Activated naive CD4-positive, alpha-beta T cell treated with anti-CD3 and anti-CD28 coated beads, Interleukin-2, amount 50 U/mL, for 24 hours (primary cell): ENCODE measurements around the gene KLRD1.
"Not testable (repeated sequence)": the region's sequence is repeated elsewhere in the genome, so short reads cannot be mapped to it uniquely, and the experiment has no call there.

ENCODE experiments used
- H3K27ac Mint-ChIP-seq: one replicate; pipeline ENCODE4 v1.8.0; 2021; ENCODE audit warnings: mild to moderate bottlenecking, mixed read lengths
- H3K27me3 Mint-ChIP-seq: one replicate; pipeline ENCODE4 v1.8.0; 2021; ENCODE audit warnings: mixed read lengths
- H3K36me3 Mint-ChIP-seq: one replicate; pipeline ENCODE4 v1.8.0; 2021; ENCODE audit warnings: mixed read lengths
- H3K4me1 Mint-ChIP-seq: one replicate; pipeline ENCODE4 v1.8.0; 2021; ENCODE audit warnings: mixed read lengths
- H3K4me3 Mint-ChIP-seq: one replicate; pipeline ENCODE4 v1.8.0; 2021; ENCODE audit warnings: mild to moderate bottlenecking, mixed read lengths
- H3K9me3 Mint-ChIP-seq: one replicate; pipeline ENCODE4 v1.8.0; 2021; ENCODE audit warnings: mixed read lengths

The KLRD1 gene

GRCh38 chr12:10310926-10311720, 3.5 kb downstream of the KLRD1 start:
- Mint-ChIP-seq H3K36me3 (peaks cover 2% of the 10 kb centered on the region), H3K27me3 (no peaks in the 10 kb centered on the region), H3K9me3 (no peaks in the 10 kb centered on the region), H3K27ac (no peak overlapping the region), H3K4me1 (no peaks in the 10 kb centered on the region), H3K4me3 (peak overlapping the region; percentile 24)

DNA sequence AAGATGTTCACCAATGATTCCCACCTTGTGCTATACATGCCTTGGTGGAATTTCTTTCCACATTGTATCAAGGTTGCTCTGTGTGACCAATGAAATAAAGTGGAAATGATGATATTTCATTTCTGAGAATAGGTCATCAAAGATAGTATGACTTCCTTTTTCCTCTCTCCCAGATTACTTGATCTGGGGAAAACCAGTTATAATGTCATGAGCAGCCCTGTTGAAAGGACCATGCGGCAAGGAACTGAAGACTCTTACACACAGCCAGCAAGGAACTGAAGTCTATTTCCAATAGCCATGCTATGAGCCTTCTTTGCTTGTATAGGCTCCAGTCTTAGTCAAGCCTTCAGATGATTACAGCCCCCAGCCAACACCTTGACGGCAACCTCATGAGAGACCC, 11.7 kb downstream of the KLRD1 start:
- Mint-ChIP-seq H3K36me3 (no peaks in the 10 kb centered on the region), H3K27me3 (no peaks in the 10 kb centered on the region), H3K9me3 (no peaks in the 10 kb centered on the region), H3K4me3 (no peak overlapping the region), H3K4me1 (peaks cover 25% of the 10 kb centered on the region), H3K27ac (no peak overlapping the region)

DNA sequence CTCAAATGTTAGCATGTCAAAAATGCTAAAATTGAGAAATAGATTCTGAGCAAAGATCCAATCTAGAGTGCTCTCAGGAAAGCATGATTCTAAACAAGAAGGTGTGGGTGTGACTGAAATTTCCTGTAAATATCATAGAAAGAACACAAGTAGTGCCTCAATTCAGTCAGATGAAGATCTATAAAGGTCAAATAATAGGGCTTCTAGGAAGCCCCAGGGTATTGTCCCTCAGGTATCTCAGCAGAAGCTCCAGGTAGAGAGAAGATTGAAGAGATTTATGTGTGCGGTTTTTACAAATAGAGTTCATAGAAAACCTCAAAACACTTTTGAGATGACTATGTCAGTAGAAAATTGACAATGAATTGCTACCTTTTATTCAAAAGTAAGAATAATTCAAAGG, 13.0 kb downstream of the KLRD1 start:
- H3K9me3 Mint-ChIP-seq, result no peaks in the 10 kb centered on the region
- H3K36me3 Mint-ChIP-seq, result no peaks in the 10 kb centered on the region
- peaks cover 25% of the 10 kb centered on the region for H3K4me1 Mint-ChIP-seq
- H3K27ac Mint-ChIP-seq, result peak overlapping the region; percentile 15
- no peak overlapping the region for H3K4me3 Mint-ChIP-seq
- H3K27me3 Mint-ChIP-seq, result no peaks in the 10 kb centered on the region

- not testable (repeated sequence) for H3K4me1 Mint-ChIP-seq, H3K9me3 Mint-ChIP-seq, H3K27me3 Mint-ChIP-seq, H3K4me3 Mint-ChIP-seq, H3K36me3 Mint-ChIP-seq
- peak overlapping the region; percentile 15 for H3K27ac Mint-ChIP-seq
These were observed 21.0 kb downstream of the KLRD1 start for GRCh38 chr12:10328691-10329090.

DNA sequence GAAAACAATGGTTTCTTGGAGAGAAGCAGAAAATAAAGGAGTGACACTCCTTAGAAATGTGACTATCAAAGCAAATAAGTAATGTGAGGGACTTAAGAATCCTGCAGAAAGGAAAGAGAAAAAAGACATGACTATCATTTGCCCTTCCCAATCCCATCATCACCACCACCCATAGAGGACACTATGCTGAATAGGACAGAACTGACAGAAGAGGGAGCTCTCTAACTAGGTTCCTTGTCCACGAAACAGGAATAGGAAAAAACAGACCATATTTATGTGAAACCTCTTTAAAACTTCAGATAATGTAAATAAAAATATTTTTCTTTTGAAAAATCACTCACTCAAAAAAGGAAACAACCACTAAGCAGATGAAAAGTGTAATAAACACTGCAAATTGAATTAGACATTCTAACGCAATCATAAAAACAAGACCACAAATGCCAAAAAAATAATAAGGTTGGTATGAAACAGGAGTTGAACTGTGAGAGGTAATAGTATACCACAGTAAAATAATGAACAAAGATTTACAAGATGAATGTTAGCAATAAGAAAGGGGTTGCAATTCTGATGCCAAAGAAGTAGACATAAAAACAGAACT, 24.1 kb downstream of the KLRD1 start:
- Mint-ChIP-seq H3K4me1 (peaks cover 7% of the 10 kb centered on the region), H3K4me3 (no peak overlapping the region), H3K36me3 (peaks cover 4% of the 10 kb centered on the region), H3K9me3 (peaks cover 5% of the 10 kb centered on the region), H3K27me3 (peaks cover 1% of the 10 kb centered on the region), H3K27ac (no peak overlapping the region)

DNA sequence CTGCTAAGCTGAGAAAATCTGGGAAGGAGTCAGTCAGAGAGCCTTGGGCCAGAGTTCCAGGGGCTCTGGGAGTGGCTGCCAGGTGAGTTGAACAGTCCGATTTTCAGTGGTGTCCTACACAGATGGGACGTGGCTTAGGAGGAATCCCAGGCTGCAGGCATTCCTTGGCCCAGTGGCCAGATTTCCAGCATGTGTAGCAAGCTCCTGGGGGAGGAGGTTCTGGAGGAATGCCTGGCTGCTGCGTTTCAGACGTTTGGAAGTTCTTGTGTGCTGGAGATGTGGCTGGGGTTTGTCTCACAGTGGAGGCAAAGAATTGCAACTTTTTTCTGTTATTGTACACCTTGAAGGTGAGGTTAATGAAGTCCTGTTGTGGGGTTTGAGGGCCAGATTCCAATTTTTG, 28.5 kb downstream of the KLRD1 start:
- not testable (repeated sequence) for H3K9me3 Mint-ChIP-seq, H3K27ac Mint-ChIP-seq, H3K27me3 Mint-ChIP-seq, H3K36me3 Mint-ChIP-seq, H3K4me1 Mint-ChIP-seq, H3K4me3 Mint-ChIP-seq

GRCh38 chr12:10338470-10338869, 30.8 kb downstream of the KLRD1 start:
- not testable (repeated sequence) for H3K4me3 Mint-ChIP-seq, H3K4me1 Mint-ChIP-seq, H3K27me3 Mint-ChIP-seq, H3K27ac Mint-ChIP-seq, H3K9me3 Mint-ChIP-seq, H3K36me3 Mint-ChIP-seq

- Mint-ChIP-seq H3K27ac (no peak overlapping the region), H3K36me3 (no peaks in the 10 kb centered on the region), H3K27me3 (no peaks in the 10 kb centered on the region), H3K9me3 (no peaks in the 10 kb centered on the region), H3K4me3 (no peak overlapping the region), H3K4me1 (no peaks in the 10 kb centered on the region)
These were observed 31.6 kb downstream of the KLRD1 start for GRCh38 chr12:10339053-10339840.

DNA sequence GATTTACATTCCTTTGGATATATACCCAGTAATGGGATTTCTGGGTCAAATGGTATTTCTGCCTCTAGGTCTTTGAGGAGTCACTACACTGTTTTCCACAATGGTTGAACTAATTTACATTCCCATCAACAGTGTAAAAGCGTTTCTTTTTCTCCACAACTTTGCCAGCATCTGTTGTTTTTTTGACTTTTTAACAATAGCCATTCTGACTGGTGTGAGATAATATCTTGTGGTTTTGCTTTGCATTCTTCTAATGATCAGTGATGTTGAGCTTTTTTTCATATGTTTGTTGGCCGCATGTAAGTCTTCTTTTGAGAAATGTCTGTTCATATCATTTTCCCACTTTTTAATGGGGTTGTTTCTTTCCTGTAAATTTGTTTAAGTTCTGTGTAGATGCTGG, 33.3 kb downstream of the KLRD1 start:
- not testable (repeated sequence) for H3K4me3 Mint-ChIP-seq, H3K36me3 Mint-ChIP-seq, H3K9me3 Mint-ChIP-seq, H3K27me3 Mint-ChIP-seq, H3K27ac Mint-ChIP-seq, H3K4me1 Mint-ChIP-seq

DNA sequence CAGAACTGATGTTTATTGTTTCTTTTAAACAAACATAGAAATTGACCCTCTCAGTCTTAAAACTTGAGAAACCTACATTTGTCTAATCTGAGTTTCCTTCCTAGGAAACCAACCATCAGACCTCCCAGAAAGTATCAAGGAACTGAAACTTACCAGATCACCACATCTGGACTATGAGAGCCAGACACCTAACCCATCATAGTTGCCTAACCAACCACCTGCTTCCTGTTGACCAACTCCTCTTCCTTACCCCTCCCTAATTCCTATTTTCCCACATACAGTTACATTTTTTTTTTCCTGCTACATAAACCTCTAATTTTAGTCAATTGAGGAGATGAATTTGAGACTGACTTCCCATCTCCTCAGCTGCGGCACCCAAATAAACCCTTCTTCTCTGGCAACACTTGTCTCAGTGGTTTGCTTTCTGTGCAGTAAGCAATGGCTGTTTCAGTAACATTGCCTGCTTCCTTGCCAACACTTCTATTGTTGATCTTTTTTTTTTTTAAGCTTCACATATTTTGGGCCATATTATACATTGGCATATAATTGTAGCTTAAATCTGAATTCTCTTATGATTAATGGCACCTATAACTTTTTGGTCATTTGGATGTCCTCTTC, 34.3 kb downstream of the KLRD1 start:
- Mint-ChIP-seq H3K4me1 (no peaks in the 10 kb centered on the region), H3K9me3 (no peaks in the 10 kb centered on the region), H3K27me3 (no peaks in the 10 kb centered on the region), H3K27ac (no peak overlapping the region), H3K4me3 (no peak overlapping the region), H3K36me3 (no peaks in the 10 kb centered on the region)

DNA sequence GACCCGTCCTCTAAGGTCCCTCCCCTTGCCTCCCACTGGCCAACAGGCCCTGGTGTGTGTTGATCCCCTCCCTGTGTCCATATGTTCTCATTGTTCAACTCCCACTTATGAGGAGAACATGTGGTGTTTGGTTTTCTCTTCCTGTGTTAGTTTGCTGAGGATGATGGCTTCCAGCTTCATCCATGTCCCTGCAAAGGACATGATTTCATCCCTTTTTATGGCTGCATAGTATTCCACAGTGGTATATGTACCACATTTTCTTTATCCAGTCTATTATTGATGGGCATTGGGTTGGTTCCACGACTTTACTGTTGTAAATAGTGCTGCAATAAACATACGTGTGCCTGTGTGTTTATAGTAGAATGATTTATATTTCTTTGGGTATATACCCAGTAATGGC, 43.8 kb downstream of the KLRD1 start:
- not testable (repeated sequence) for H3K27me3 Mint-ChIP-seq, H3K9me3 Mint-ChIP-seq, H3K4me1 Mint-ChIP-seq, H3K27ac Mint-ChIP-seq, H3K4me3 Mint-ChIP-seq, H3K36me3 Mint-ChIP-seq

DNA sequence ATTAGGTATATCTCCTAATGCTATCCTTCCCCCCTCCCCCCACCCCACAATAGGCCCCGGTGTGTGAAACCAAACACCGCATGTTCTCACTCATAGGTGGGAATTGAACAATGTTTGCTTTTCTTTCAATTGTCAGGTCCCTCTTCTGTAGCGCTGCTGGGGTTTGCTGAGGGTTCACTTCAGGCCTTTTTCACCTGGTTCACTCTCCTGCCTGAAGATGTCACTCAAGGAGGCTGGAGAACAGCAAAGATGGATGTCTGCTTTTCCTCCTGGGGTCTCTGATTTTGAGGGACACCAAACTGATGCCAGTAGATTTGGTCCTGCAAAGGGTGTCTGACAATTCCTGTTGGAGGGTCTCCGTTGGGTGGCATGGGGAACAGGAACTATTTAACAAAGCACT, 46.4 kb downstream of the KLRD1 start:
- Mint-ChIP-seq H3K9me3 (peaks cover 6% of the 10 kb centered on the region), H3K36me3 (peaks cover 5% of the 10 kb centered on the region), H3K4me3 (no peak overlapping the region), H3K27ac (no peak overlapping the region), H3K4me1 (no peaks in the 10 kb centered on the region), H3K27me3 (peaks cover 8% of the 10 kb centered on the region)

- Mint-ChIP-seq H3K9me3 (peaks cover 6% of the 10 kb centered on the region), H3K4me1 (no peaks in the 10 kb centered on the region), H3K4me3 (no peak overlapping the region), H3K36me3 (peaks cover 5% of the 10 kb centered on the region), H3K27me3 (peaks cover 8% of the 10 kb centered on the region), H3K27ac (no peak overlapping the region)
These were observed 46.8 kb downstream of the KLRD1 start for GRCh38 chr12:10354502-10354901.

- peaks cover 4% of the 10 kb centered on the region for H3K36me3 Mint-ChIP-seq
- peaks cover 5% of the 10 kb centered on the region for H3K27me3 Mint-ChIP-seq
These were observed 50.5 kb downstream of the KLRD1 start for GRCh38 chr12:10358131-10358530.

DNA sequence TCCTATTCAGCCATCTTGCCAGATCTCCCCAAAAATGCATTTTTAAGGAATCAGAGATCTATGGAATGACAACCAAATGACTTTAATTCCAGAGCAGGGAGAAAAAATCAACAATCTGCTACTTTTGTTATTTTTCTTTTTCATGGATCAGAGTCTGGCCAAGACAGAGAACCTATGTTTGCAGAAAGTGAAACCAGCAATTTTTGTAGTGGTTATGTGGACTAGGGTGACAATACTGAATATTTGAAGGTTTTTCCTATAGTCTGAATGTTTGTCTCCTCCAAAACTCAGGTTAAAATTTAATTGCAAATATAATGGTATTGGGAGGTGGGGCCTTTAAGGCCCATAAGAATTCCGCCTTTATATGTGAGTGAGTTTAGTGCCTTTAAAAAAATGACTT, 51.3 kb downstream of the KLRD1 start:
- H3K27ac Mint-ChIP-seq, result no peak overlapping the region
- H3K27me3 Mint-ChIP-seq, result peaks cover 5% of the 10 kb centered on the region
- peaks cover 4% of the 10 kb centered on the region for H3K36me3 Mint-ChIP-seq
- no peak overlapping the region for H3K4me3 Mint-ChIP-seq
- no peaks in the 10 kb centered on the region for H3K9me3 Mint-ChIP-seq
- peaks cover 7% of the 10 kb centered on the region for H3K4me1 Mint-ChIP-seq

More at GRCh38 chr12:10358131-10358530, 50.5 kb downstream of the KLRD1 start:
- peaks cover 7% of the 10 kb centered on the region for H3K4me1 Mint-ChIP-seq
- no peaks in the 10 kb centered on the region for H3K9me3 Mint-ChIP-seq
- H3K4me3 Mint-ChIP-seq, result no peak overlapping the region
- no peak overlapping the region for H3K27ac Mint-ChIP-seq

GRCh38 chr12:10361084-10361483, 53.4 kb downstream of the KLRD1 start:
- no peaks in the 10 kb centered on the region for H3K9me3 Mint-ChIP-seq
- peaks cover 7% of the 10 kb centered on the region for H3K4me1 Mint-ChIP-seq
- no peak overlapping the region for H3K27ac Mint-ChIP-seq
- H3K36me3 Mint-ChIP-seq, result peaks cover 4% of the 10 kb centered on the region
- peaks cover 1% of the 10 kb centered on the region for H3K27me3 Mint-ChIP-seq
- H3K4me3 Mint-ChIP-seq, result no peak overlapping the region
